Measurements from ENCODE around the gene EME1. TPM values are rescaled to one million over a fixed set of nuclear protein-coding genes. Genes with fewer than 3 reads are reported as not detected.

Gene EME1
- total and polyA plus RNA-seq, 2 experiments from 2014 or later, result 14.4 to 15.9 TPM

- peaks cover 5% of the 10 kb centered on the region for H4K20me1 ChIP-seq (replicated peaks; ENCODE audit: insufficient read depth)
- 0 out of 2 replicates have a peak overlapping the region, but pooled peaks have one; percentile 95 for H2AFZ ChIP-seq
- H3K27me3 Mint-ChIP-seq (ENCODE audit: insufficient read depth, low read depth, poor library complexity), result peaks cover 11% of the 10 kb centered on the region
- ATAC-seq, result no peak
- peaks cover 9% of the 10 kb centered on the region; the same call in 1 of the 2 replicates for H3K4me1 ChIP-seq (ENCODE audit: insufficient read depth)
- no peaks in the 10 kb centered on the region for H3K27me3 ChIP-seq (ENCODE audit: insufficient read depth)
- peak overlapping the region; percentile 98 for H3K4me2 ChIP-seq
- H3K27ac ChIP-seq (ENCODE audit: low read depth), result peak overlapping the region; percentile 88
- H3K36me3 Mint-ChIP-seq (ENCODE audit: low read depth), result peaks cover 46% of the 10 kb centered on the region
- peak overlapping the region; percentile 73 for H3K4me3 ChIP-seq
- no peaks in the 10 kb centered on the region for H3K9me2 ChIP-seq (ENCODE audit: insufficient read depth)
- peak overlapping the region; percentile 97 for H3K4me3 Mint-ChIP-seq
- H3K9me3 Mint-ChIP-seq, result no peaks in the 10 kb centered on the region
- TF ChIP-seq JUNB (IDR thresholded peaks at IDR 0.05; ENCODE audit: unreplicated experiment) (no peak), REST (IDR thresholded peaks at IDR 0.05; ENCODE audit: unreplicated experiment) (no peak), ZNF114 (CRISPR knock-in tag; IDR thresholded peaks at IDR 0.05) (no peak), CREB1 (CRISPR knock-in tag; IDR thresholded peaks at IDR 0.05; ENCODE audit: low read depth) (no peak), STAT1 (IDR thresholded peaks at IDR 0.05; ENCODE audit: unreplicated experiment) (no peak), EZH2phosphoT487 (IDR thresholded peaks at IDR 0.05; ENCODE audit: unreplicated experiment) (no peak), NANOG (IDR thresholded peaks at IDR 0.05; ENCODE audit: borderline replicate concordance) (no peak), ETS1 (IDR thresholded peaks at IDR 0.05) (no peak), POLR2AphosphoS5 (IDR thresholded peaks at IDR 0.05; ENCODE audit: low read depth) (no peak), CTCF (conservative IDR thresholded peaks at IDR 0.05; ENCODE audit: low read depth in 2 of 2) (no peak), ZNF462 (CRISPR knock-in tag; IDR thresholded peaks at IDR 0.05) (no peak), EZH2 (IDR thresholded peaks at IDR 0.05; ENCODE audit: low read depth, unreplicated experiment) (no peak), ZNF331 (CRISPR knock-in tag; IDR thresholded peaks at IDR 0.05; ENCODE audit: low read depth) (no peak)
- peak overlapping the region; percentile 99; the same call in 1 of the 2 replicates for H3K27ac Mint-ChIP-seq
- no peak for DNase-seq (ENCODE audit: low spot score)
- H3F3A ChIP-seq (replicated peaks; ENCODE audit: low read depth), result no peaks in the 10 kb centered on the region
- H3K36me3 ChIP-seq (ENCODE audit: insufficient read depth), result peaks cover 15% of the 10 kb centered on the region; the same call in 1 of the 2 replicates
- H3K79me2 ChIP-seq (replicated peaks; ENCODE audit: insufficient read depth), result peaks cover 20% of the 10 kb centered on the region
- H3K4me1 Mint-ChIP-seq, result peaks cover 13% of the 10 kb centered on the region
These were observed 676 bp downstream of the EME1 start for GRCh38 chr17:50373705-50374104.
